ENCODE data around the gene HNF1A. TPM values are rescaled to one million over a fixed set of nuclear protein-coding genes. Genes with fewer than 3 reads are reported as not detected.

Gene HNF1A
- total and polyA plus RNA-seq, 4 experiments from 2014 or later: not detected

DNA sequence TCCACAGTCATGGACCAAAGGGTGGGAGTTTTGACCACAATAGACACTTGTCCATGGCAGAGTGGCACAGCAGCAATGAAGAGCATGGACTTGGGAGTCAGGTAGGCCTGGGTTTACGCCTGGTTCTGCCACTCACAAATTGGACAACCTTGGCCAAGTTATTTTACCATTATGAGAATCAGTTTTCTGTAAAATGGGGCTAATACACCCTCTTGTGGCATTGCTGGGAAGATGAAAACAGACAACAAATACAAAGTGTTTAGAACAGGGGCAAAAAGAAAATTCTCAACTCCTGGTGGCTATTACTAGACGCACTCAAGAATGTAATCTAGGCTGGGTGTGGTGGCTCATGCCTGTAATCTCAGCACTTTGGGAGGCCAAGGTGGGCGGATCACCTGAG lies 35.4 kb downstream of the HNF1A start:
- H3K4me3 ChIP-seq (ENCODE audit: low read length in 2 of 2): no peak overlapping the region
- intact Hi-C loops (cut with micrococcal nuclease): no loop called here
- no peak overlapping the region for H3K27ac ChIP-seq (ENCODE audit: low read depth, low read length)
- DNase-seq: no peak
- H3K27me3 Mint-ChIP-seq: no peaks in the 10 kb centered on the region
- CTCF ChIA-PET (ENCODE audit: partially characterized antibody): interaction anchor here (0.7 to 1.2 kb wide), 3 partner anchors 83 to 365 kb away, joined by 3 to 4 read pairs (median 3); no protein-coding TSS in a partner anchor
- H3K4me1 Mint-ChIP-seq: peaks cover 17 to 29% (median 23%) of the 10 kb centered on the region in 4 donors
- H3K36me3 ChIP-seq (ENCODE audit: insufficient read depth, low read length): peaks cover 29% of the 10 kb centered on the region
- POLR2A ChIA-PET (ENCODE audit: partially characterized antibody): no interaction called here
- H3K4me1 ChIP-seq (ENCODE audit: insufficient read depth, low read length): peaks cover 15% of the 10 kb centered on the region
- no peaks in the 10 kb centered on the region for H3K9me3 Mint-ChIP-seq
- peak overlapping the region in 1 of 7 donors; percentile 9 for H3K27ac Mint-ChIP-seq
- H3K4me3 Mint-ChIP-seq: peak overlapping the region in 5 of 8 donors; percentile 6 to 55 (median 25)
- no peaks in the 10 kb centered on the region for H3K27me3 ChIP-seq (ENCODE audit: insufficient read depth, low read length)
- H3K36me3 Mint-ChIP-seq: peaks cover 20 to 45% of the 10 kb centered on the region in 2 donors
- no peaks in the 10 kb centered on the region for H3K9me3 ChIP-seq (ENCODE audit: control insufficient read depth in 1 of 2, low read length in 2 of 2)

DNA sequence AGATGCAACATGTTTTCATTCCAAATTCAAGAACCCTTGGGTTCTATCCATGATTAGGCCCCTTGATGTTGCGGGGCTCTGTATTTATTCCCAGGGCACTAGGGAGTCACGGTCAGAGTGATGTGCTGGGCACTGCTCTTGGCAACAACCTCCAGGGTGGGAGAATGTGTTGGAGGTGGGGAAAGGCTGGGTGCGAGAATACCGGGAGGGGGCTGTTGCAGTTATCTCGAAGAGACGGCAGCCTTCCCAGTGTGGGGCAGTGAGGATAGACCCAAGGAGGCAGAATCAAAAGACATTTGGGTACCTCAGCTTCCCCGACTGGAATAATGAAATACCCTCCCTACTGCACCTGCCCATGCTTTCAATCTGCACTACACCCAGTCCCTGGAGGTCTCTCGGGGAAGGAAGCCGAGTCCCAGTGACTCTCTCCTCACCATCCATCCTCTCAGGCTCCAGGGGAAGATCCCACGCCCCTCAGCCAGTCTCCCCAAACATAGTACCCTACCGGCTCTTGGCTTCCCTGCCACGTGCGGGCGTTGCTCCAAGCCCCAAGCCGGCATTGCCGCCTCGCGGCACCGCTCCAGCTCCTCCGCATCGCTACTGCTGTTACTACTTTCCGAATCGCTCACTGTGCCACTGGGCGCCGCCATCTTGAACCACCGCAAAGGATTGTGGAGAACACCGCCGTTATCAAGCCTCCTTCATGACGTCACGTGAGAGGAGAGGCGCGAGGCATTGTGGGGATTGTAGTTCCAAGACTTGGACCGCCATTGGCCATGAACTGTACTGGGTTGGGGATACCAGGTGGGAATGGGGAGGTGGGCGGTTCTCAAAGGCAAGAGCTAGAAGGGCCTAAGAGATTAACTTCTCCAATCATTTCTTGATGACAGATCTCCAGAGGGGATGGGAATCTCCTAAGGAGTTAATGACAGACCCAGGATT lies 37.8 kb downstream of the HNF1A start, which contains the start of gene C12orf43:
Gene C12orf43, minus strand, starts transcription at position 663 of the 942 bp plus-strand sequence. Its CDS starts 13 bp downstream, at position 650.
- peak within 1 kb of the TSS; percentile 90 to 100 (median 96) for H3K4me3 Mint-ChIP-seq
- intact Hi-C loops (cut with micrococcal nuclease): loop anchor here (1.0 to 2.0 kb wide), 5 partner anchors 18 to 328 kb away; partner anchors contain the start of gene OASL
- H3K36me3 ChIP-seq (ENCODE audit: insufficient read depth, low read length): peaks cover 20% of the 10 kb centered on the region

DNA sequence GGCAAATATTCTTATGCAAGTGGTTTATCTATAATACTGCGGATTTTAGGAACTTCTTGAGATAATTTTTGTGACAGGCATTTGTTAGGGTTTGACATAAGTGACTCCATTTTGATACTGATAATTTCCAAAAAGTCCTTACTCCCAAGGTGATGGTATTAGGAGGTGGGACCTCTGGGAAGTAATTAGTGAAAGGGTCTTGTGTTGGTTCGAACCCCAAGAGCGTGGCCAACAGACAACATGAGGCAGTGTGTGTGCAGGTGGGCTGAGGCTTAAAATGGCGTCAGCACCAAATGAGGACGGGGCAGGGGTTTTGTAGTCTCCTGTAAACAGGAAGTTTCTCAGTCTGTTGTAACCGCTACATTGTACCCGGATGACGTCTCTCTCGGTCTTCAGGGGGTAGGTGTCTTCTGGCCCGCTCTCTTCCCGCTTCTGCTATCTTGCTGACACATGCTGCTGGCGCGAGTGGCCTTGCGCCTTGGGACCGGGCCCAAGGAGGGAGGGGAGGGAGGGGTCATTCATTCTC lies 39.7 kb downstream of the HNF1A start:
- Mint-ChIP-seq H3K27me3 (no peaks in the 10 kb centered on the region), H3K4me1 (peaks cover 14 to 22% (median 17%) of the 10 kb centered on the region in 4 donors), H3K9me3 (no peaks in the 10 kb centered on the region), H3K4me3 (no peak overlapping the region), H3K27ac (peak overlapping the region in 1 of 7 donors; percentile 62), H3K36me3 (peaks cover 17 to 31% of the 10 kb centered on the region in 2 donors)
- H3K4me1 ChIP-seq (ENCODE audit: insufficient read depth, low read length): peaks cover 15% of the 10 kb centered on the region
- intact Hi-C loops (cut with micrococcal nuclease): loop anchor here (2.0 kb wide), 1 partner anchor 79 kb away; no protein-coding TSS in a partner anchor
- no peaks in the 10 kb centered on the region for H3K9me3 ChIP-seq (ENCODE audit: control insufficient read depth in 1 of 2, low read length in 2 of 2)
- H3K27me3 ChIP-seq (ENCODE audit: insufficient read depth, low read length): no peaks in the 10 kb centered on the region
- no peak for DNase-seq
- peaks cover 10% of the 10 kb centered on the region for H3K36me3 ChIP-seq (ENCODE audit: insufficient read depth, low read length)
- CTCF ChIA-PET (ENCODE audit: partially characterized antibody): interaction anchor here (1.6 kb wide), 1 partner anchor 42 kb away, joined by 6 read pairs; no protein-coding TSS in a partner anchor
- H3K27ac ChIP-seq (ENCODE audit: low read depth, low read length): no peak overlapping the region
- POLR2A ChIA-PET (ENCODE audit: partially characterized antibody): interaction anchor here (1.2 kb wide), 1 partner anchor 21 kb away, joined by 3 read pairs; the partner anchor contains the start of gene OASL
- no peak overlapping the region for H3K4me3 ChIP-seq (ENCODE audit: low read length in 2 of 2)

More for the DNA sequence above, 37.8 kb downstream of the HNF1A start, which contains the start of gene C12orf43:
- no peaks in the 10 kb centered on the region for H3K9me3 Mint-ChIP-seq
- peaks cover 17 to 29% (median 23%) of the 10 kb centered on the region in 4 donors for H3K4me1 Mint-ChIP-seq
- peaks cover 15% of the 10 kb centered on the region for H3K4me1 ChIP-seq (ENCODE audit: insufficient read depth, low read length)
- peak within 1 kb of the TSS; percentile 78 to 99 (median 97) for H3K27ac Mint-ChIP-seq
- H3K27me3 Mint-ChIP-seq: no peaks in the 10 kb centered on the region
- no peaks in the 10 kb centered on the region for H3K9me3 ChIP-seq (ENCODE audit: control insufficient read depth in 1 of 2, low read length in 2 of 2)
- peak; percentile 87 to 94 (median 89) for DNase-seq
- peak within 1 kb of the TSS; percentile 90 to 91 for H3K4me3 ChIP-seq (ENCODE audit: low read length in 2 of 2)
- ChIA-PET CTCF (ENCODE audit: partially characterized antibody) (interaction anchor here (1.0 to 1.6 kb wide), 3 partner anchors 11 to 367 kb away, joined by 3 to 6 read pairs (median 3); no protein-coding TSS in a partner anchor), POLR2A (ENCODE audit: partially characterized antibody) (interaction anchor here (0.6 to 1.3 kb wide), 5 partner anchors 19 to 119 kb away, joined by 3 to 15 read pairs (median 4); partner anchors contain the start of gene OASL)
- no peaks in the 10 kb centered on the region for H3K27me3 ChIP-seq (ENCODE audit: insufficient read depth, low read length)
- peak within 1 kb of the TSS; percentile 71 for H3K27ac ChIP-seq (ENCODE audit: low read depth, low read length)
- H3K36me3 Mint-ChIP-seq: peaks cover 20 to 33% of the 10 kb centered on the region in 2 donors

DNA sequence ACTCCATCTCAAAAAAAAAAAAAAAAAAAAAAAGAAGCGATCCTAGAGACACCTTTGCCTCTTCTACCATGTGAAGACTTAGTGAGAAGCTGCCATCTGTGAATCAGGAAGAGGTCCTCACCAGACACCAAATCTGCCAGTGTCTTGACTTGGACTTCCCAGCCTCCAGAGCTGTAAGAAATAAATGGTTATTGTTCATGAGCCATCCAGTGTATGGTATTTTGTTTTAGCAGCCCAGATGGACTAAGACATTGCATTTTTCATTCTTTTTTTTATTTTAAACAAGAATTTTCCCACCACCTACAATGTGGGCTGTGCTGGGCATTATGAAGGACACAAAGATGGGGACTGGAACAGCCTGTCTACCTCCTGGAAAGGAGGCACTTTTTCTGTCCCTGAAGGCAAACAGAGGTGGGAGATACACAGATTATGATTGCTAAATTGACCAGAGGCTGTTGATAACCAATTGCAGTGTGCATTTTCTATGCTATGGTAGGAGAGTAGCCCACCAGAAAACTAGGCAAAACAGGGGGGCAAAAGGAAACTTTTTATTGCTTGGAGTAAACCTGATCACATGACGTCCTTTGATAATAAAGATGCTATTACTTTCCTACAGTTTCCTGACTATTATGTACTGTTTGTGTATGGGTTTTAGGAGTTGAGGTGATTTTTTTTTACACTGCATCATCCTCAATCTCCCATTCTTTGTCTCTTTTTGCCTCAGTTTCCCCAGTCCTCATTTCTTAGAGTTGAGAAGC lies 40.7 kb downstream of the HNF1A start:
- Histone ChIP-seq H3K27ac (ENCODE audit: low read depth, low read length) (no peak overlapping the region), H3K4me1 (ENCODE audit: insufficient read depth, low read length) (peaks cover 15% of the 10 kb centered on the region), H3K9me3 (ENCODE audit: control insufficient read depth in 1 of 2, low read length in 2 of 2) (no peaks in the 10 kb centered on the region), H3K27me3 (ENCODE audit: insufficient read depth, low read length) (no peaks in the 10 kb centered on the region), H3K4me3 (ENCODE audit: low read length in 2 of 2) (no peak overlapping the region), H3K36me3 (ENCODE audit: insufficient read depth, low read length) (peaks cover 16% of the 10 kb centered on the region)
- Mint-ChIP-seq H3K27me3 (no peaks in the 10 kb centered on the region), H3K4me3 (peak overlapping the region in 1 of 8 donors; percentile 54), H3K9me3 (no peaks in the 10 kb centered on the region), H3K4me1 (peaks cover 14 to 22% (median 17%) of the 10 kb centered on the region in 4 donors), H3K27ac (peak overlapping the region in 1 of 7 donors; percentile 36), H3K36me3 (peaks cover 19 to 30% of the 10 kb centered on the region in 2 donors)
- POLR2A ChIA-PET (ENCODE audit: partially characterized antibody): interaction anchor here (0.7 kb wide), 1 partner anchor 16 kb away, joined by 3 read pairs; no protein-coding TSS in a partner anchor
- CTCF ChIA-PET (ENCODE audit: partially characterized antibody): interaction anchor here (1.3 kb wide), 1 partner anchor 41 kb away, joined by 3 read pairs; no protein-coding TSS in a partner anchor
- DNase-seq: no peak
- intact Hi-C loops (cut with micrococcal nuclease): no loop called here

DNA sequence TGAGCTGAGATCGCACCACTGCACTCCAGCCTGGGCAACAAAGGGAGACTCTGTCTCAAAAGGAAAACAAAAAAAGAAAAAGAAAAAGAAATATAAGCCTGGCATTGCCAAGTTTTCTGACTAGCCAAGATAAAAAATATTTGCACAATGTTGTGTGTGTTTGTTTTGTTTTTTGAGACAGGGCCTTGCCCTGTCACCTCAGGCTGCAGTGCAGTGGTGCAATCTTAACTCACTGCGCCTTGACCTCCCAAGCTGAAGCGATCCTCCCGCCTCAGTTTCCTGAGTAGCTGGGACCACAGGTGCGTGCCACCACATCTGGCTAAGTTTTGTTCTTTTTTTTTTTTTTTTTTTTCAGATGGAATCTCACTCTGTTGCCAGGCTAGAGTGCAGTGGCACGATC lies 43.4 kb downstream of the HNF1A start:
- intact Hi-C loops (cut with micrococcal nuclease): no loop called here
- no peaks in the 10 kb centered on the region for H3K27me3 ChIP-seq (ENCODE audit: insufficient read depth, low read length)
- Mint-ChIP-seq H3K36me3 (peaks cover 26 to 36% of the 10 kb centered on the region in 2 donors), H3K27me3 (no peaks in the 10 kb centered on the region), H3K4me1 (peaks cover 0 to 4% (median 0%) of the 10 kb centered on the region in 4 donors), H3K27ac (no peak overlapping the region), H3K9me3 (no peaks in the 10 kb centered on the region), H3K4me3 (no peak overlapping the region)
- H3K4me1 ChIP-seq (ENCODE audit: insufficient read depth, low read length): no peaks in the 10 kb centered on the region
- H3K4me3 ChIP-seq (ENCODE audit: low read length in 2 of 2): no peak overlapping the region
- H3K27ac ChIP-seq (ENCODE audit: low read depth, low read length): no peak overlapping the region
- no peaks in the 10 kb centered on the region for H3K9me3 ChIP-seq (ENCODE audit: control insufficient read depth in 1 of 2, low read length in 2 of 2)
- H3K36me3 ChIP-seq (ENCODE audit: insufficient read depth, low read length): peaks cover 26% of the 10 kb centered on the region
- DNase-seq: no peak
- POLR2A ChIA-PET (ENCODE audit: partially characterized antibody): interaction anchor here (0.7 kb wide), 1 partner anchor 12 kb away, joined by 4 read pairs; no protein-coding TSS in a partner anchor
- CTCF ChIA-PET (ENCODE audit: partially characterized antibody): no interaction called here

DNA sequence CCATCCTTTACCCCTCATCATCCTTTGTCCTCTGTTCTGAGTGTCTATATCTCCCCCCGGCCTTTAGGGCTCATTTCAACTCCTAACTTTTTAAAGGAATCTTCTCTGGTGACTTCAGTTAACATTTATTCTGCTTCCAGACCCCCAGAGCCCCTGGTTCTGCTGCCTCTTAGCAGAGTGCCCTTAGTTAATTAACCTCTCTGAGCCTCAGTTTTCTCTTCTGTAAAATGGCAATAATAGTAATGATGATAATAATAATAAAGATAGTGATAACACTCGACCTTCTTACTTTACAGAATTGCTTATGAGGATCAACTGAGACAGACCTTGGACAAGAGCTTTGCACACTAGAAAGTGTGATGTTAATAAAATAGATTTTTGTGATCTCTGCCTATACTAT lies 44.4 kb downstream of the HNF1A start:
- no peak for DNase-seq
- Histone ChIP-seq H3K9me3 (ENCODE audit: control insufficient read depth in 1 of 2, low read length in 2 of 2) (no peaks in the 10 kb centered on the region), H3K36me3 (ENCODE audit: insufficient read depth, low read length) (peaks cover 36% of the 10 kb centered on the region), H3K27ac (ENCODE audit: low read depth, low read length) (no peak overlapping the region), H3K27me3 (ENCODE audit: insufficient read depth, low read length) (no peaks in the 10 kb centered on the region), H3K4me3 (ENCODE audit: low read length in 2 of 2) (no peak overlapping the region), H3K4me1 (ENCODE audit: insufficient read depth, low read length) (no peaks in the 10 kb centered on the region)
- intact Hi-C loops (cut with micrococcal nuclease): no loop called here
- ChIA-PET POLR2A (ENCODE audit: partially characterized antibody) (no interaction called here), CTCF (ENCODE audit: partially characterized antibody) (no interaction called here)
- H3K9me3 Mint-ChIP-seq: no peaks in the 10 kb centered on the region
- H3K4me1 Mint-ChIP-seq: peaks cover 0 to under 1% (median 0%) of the 10 kb centered on the region in 4 donors
- no peaks in the 10 kb centered on the region for H3K27me3 Mint-ChIP-seq
- peaks cover 30 to 42% of the 10 kb centered on the region in 2 donors for H3K36me3 Mint-ChIP-seq
- no peak overlapping the region for H3K4me3 Mint-ChIP-seq
- peak overlapping the region in 5 of 7 donors; percentile 13 to 53 (median 53) for H3K27ac Mint-ChIP-seq
